ENCODE results near the gene CACNA1H. TPM values are rescaled to one million over a fixed set of nuclear protein-coding genes. Genes with fewer than 3 reads are reported as not detected.

The CACNA1H gene
- total and polyA plus RNA-seq, 2 of the 4 experiments (the other 2 are of a cell fraction), result 1.6 to 5.8 TPM

DNA sequence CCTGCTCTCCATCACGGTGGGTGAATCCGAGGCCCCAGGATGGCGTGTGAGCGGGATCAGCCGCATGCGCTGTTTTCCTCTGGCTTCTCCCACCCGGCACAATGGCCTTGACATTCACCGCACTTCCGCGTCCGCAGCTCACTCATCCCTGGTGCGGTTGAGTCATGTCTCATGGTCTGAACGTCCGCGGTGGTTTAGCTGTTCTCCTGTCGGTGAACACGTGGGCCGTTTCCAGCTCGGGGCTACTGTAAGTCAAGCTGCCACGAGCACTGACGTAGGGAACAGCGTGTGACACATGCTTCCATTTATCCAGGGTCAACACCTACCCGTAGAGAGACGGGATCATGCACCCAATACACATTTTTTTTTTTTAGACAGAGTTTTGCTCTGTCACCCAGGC is 15.3 kb upstream of the CACNA1H start:
- Histone ChIP-seq H3K36me3 (ENCODE audit: control insufficient read depth, insufficient read depth, low read length) (no peaks in the 10 kb centered on the region), H2AFZ (replicated peaks; ENCODE audit: low read length, poor library complexity) (no peak overlapping the region), H3K4me3 (ENCODE audit: insufficient read depth, low read depth, low read length) (no peak overlapping the region), H4K20me1 (ENCODE audit: insufficient read depth, low read length) (no peaks in the 10 kb centered on the region), H3K18ac (ENCODE audit: low read depth, low read length) (no peak overlapping the region), H2BK20ac (ENCODE audit: low read depth, low read length) (no peak overlapping the region), H2BK120ac (ENCODE audit: low read depth, low read length) (no peak overlapping the region), H2BK15ac (ENCODE audit: low read depth, low read length) (no peak overlapping the region), H3K79me1 (ENCODE audit: low read depth in 1 of 2, low read length in 2 of 2) (no peaks in the 10 kb centered on the region), H3K9me1 (ENCODE audit: insufficient read depth, low read length) (no peaks in the 10 kb centered on the region), H4K8ac (ENCODE audit: low read depth in 2 of 2, low read length in 2 of 2) (no peak overlapping the region), H4K91ac (ENCODE audit: insufficient read depth, low read depth, low read length) (no peak overlapping the region), H3K4me1 (ENCODE audit: control insufficient read depth, insufficient read depth, low read length) (no peaks in the 10 kb centered on the region), H3K4ac (ENCODE audit: low read depth, low read length) (no peak overlapping the region), H3K9ac (ENCODE audit: low read depth, low read length) (no peak overlapping the region), H2AK9ac (replicated peaks; ENCODE audit: low read depth, low read length, poor library complexity) (no peak overlapping the region), H3K23ac (ENCODE audit: low read depth, low read length) (no peak overlapping the region), H2BK5ac (ENCODE audit: low read depth, low read length, poor library complexity, severe bottlenecking) (no peak overlapping the region), H3K9me3 (ENCODE audit: control insufficient read depth, insufficient read depth, low read length) (no peaks in the 10 kb centered on the region), H3K56ac (ENCODE audit: extremely low read depth, insufficient read depth, low read length) (no peak overlapping the region), H3K27me3 (ENCODE audit: control insufficient read depth, insufficient read depth, low read length) (peaks cover 31% of the 10 kb centered on the region; the same call in 1 of the 2 replicates), H2AK5ac (ENCODE audit: low read depth, low read length) (no peak overlapping the region), H3K14ac (replicated peaks; ENCODE audit: low read depth, low read length) (no peak overlapping the region), H4K5ac (ENCODE audit: low read depth, low read length) (no peak overlapping the region), H3K27ac (ENCODE audit: insufficient read depth, low read length) (no peak overlapping the region), H3K4me2 (ENCODE audit: low read depth, low read length) (no peak overlapping the region)
- peak; percentile 57 for DNase-seq
- no peak; the same call in 1 of the 2 replicates for ATAC-seq (ENCODE audit: low read depth)
- 69% methylated on average over 20 of the region's 24 CpGs; no CpG with 5 or more reads in 1 of the 2 experiments for WGBS, 2 experiments (ENCODE audit: extremely low coverage in 2 of 2, insufficient read length in 1 of 2)
- no TSS peak for BruUV-seq (replicated peaks)
- dilution Hi-C loops (cut with HindIII; ENCODE audit: low sequenced_read_pairs, unreplicated experiment) (no loop called here), in situ Hi-C loops (cut with MboI; ENCODE audit: low sequenced_read_pairs) (no loop called here), intact Hi-C loops (cut with micrococcal nuclease) (no loop called here)
- TF ChIP-seq, protein P1, sequence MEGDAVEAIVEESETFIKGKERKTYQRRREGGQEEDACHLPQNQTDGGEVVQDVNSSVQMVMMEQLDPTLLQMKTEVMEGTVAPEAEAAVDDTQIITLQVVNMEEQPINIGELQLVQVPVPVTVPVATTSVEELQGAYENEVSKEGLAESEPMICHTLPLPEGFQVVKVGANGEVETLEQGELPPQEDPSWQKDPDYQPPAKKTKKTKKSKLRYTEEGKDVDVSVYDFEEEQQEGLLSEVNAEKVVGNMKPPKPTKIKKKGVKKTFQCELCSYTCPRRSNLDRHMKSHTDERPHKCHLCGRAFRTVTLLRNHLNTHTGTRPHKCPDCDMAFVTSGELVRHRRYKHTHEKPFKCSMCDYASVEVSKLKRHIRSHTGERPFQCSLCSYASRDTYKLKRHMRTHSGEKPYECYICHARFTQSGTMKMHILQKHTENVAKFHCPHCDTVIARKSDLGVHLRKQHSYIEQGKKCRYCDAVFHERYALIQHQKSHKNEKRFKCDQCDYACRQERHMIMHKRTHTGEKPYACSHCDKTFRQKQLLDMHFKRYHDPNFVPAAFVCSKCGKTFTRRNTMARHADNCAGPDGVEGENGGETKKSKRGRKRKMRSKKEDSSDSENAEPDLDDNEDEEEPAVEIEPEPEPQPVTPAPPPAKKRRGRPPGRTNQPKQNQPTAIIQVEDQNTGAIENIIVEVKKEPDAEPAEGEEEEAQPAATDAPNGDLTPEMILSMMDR (conservative IDR thresholded peaks at IDR 0.05; ENCODE audit: low read depth, low read length), result no peak
- TF ChIP-seq, protein P2, sequence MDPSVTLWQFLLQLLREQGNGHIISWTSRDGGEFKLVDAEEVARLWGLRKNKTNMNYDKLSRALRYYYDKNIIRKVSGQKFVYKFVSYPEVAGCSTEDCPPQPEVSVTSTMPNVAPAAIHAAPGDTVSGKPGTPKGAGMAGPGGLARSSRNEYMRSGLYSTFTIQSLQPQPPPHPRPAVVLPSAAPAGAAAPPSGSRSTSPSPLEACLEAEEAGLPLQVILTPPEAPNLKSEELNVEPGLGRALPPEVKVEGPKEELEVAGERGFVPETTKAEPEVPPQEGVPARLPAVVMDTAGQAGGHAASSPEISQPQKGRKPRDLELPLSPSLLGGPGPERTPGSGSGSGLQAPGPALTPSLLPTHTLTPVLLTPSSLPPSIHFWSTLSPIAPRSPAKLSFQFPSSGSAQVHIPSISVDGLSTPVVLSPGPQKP (IDR thresholded peaks at IDR 0.05; ENCODE audit: borderline replicate concordance, low read depth, low read length), result no peak
- TF ChIP-seq FOS (IDR thresholded peaks at IDR 0.05; ENCODE audit: low read depth, low read length), result no peak
- no peak for TF ChIP-seq RAD21 (IDR thresholded peaks at IDR 0.05; ENCODE audit: low read length)
- TF ChIP-seq MAFK (IDR thresholded peaks at IDR 0.05; ENCODE audit: low read depth, low read length), result no peak
- TF ChIP-seq USF2 (IDR thresholded peaks at IDR 0.05; ENCODE audit: low read depth, low read length), result no peak
- no peak for TF ChIP-seq RFX5 (IDR thresholded peaks at IDR 0.05; ENCODE audit: low read depth, low read length)
- no peak for TF ChIP-seq POLR2A (IDR thresholded peaks at IDR 0.05; ENCODE audit: low read depth, low read length)
- no peak for TF ChIP-seq MAZ (IDR thresholded peaks at IDR 0.05; ENCODE audit: borderline replicate concordance, low read depth, low read length)
- no peak for TF ChIP-seq CHD1 (IDR thresholded peaks at IDR 0.05; ENCODE audit: low read depth, low read length)
- no peak for TF ChIP-seq CEBPB (IDR thresholded peaks at IDR 0.05; ENCODE audit: low read depth, low read length)
- no peak for TF ChIP-seq BHLHE40 (IDR thresholded peaks at IDR 0.05; ENCODE audit: low read depth, low read length)
- TF ChIP-seq RCOR1 (IDR thresholded peaks at IDR 0.05; ENCODE audit: insufficient replicate concordance, low read length), result no peak
- no peak for TF ChIP-seq SMC3 (IDR thresholded peaks at IDR 0.05; ENCODE audit: low read depth, low read length)
- TF ChIP-seq NFE2L2 (IDR thresholded peaks at IDR 0.05; ENCODE audit: low read depth, low read length), result no peak
- no peak for TF ChIP-seq MXI1 (IDR thresholded peaks at IDR 0.05; ENCODE audit: borderline replicate concordance, low read depth, low read length)
- ChIA-PET POLR2A (ENCODE audit: unreplicated experiment) (no interaction called here), CTCF (no interaction called here)
